Nephron (organoid): Measurements from ENCODE around the gene AXL.

Source experiments
- H3K27ac Mint-ChIP-seq, 3 experiments: 2 replicates each; pipeline ENCODE4 v1.8.0; 2020; ENCODE audit warnings: mixed read lengths in 3 of 3, mild to moderate bottlenecking in 2 of 3, moderate library complexity in 1 of 3
- H3K27me3 Mint-ChIP-seq: 2 replicates; pipeline ENCODE4 v1.8.0; 2021; ENCODE audit warnings: low read depth, mild to moderate bottlenecking, moderate library complexity, mixed read lengths
- H3K36me3 Mint-ChIP-seq: 2 replicates; pipeline ENCODE4 v1.8.0; 2020; ENCODE audit warnings: low read depth, mixed read lengths
- H3K4me1 Mint-ChIP-seq: 2 replicates; pipeline ENCODE4 v1.8.0; 2020; ENCODE audit warnings: mixed read lengths
- H3K4me3 Mint-ChIP-seq, 3 experiments: 2 replicates each; pipeline ENCODE4 v1.8.0; 2020; ENCODE audit warnings: mild to moderate bottlenecking in 3 of 3, mixed read lengths in 3 of 3, moderate library complexity in 2 of 3
- H3K9me3 Mint-ChIP-seq: 2 replicates; pipeline ENCODE4 v1.8.0; 2020; ENCODE audit warnings: mixed read lengths
- TF ChIP-seq, protein P1 (sequence below), 3 experiments: fragments of 200-600 bp; sonication (generic); IDR thresholded peaks; one replicate each; pipeline ENCODE4 v1.5.0; 2021; ENCODE audit warnings: antibody characterized with exemption in 3 of 3; ENCODE audit not compliant: unreplicated experiment in 3 of 3

Gene AXL

DNA sequence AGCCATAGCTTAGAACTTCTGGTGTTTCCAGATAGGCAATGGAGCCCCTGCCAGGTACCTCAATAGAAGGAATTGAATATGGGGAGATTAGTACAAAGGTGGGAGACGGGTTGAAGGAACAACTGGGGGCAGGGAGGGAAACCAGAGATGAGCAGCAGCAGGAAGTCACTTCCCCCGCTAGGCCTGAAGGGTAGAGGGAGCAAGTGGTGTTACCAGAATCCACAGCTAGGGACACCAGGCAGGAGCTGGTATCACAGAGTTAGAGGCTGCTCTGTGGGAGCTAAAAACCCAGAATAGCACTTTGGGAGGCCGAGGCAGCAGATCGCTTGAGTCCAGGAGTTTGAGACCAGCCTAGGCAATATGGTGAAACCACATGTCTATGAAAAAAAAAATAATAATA is 29.9 kb downstream of the AXL start:
- TF ChIP-seq, protein P1, sequence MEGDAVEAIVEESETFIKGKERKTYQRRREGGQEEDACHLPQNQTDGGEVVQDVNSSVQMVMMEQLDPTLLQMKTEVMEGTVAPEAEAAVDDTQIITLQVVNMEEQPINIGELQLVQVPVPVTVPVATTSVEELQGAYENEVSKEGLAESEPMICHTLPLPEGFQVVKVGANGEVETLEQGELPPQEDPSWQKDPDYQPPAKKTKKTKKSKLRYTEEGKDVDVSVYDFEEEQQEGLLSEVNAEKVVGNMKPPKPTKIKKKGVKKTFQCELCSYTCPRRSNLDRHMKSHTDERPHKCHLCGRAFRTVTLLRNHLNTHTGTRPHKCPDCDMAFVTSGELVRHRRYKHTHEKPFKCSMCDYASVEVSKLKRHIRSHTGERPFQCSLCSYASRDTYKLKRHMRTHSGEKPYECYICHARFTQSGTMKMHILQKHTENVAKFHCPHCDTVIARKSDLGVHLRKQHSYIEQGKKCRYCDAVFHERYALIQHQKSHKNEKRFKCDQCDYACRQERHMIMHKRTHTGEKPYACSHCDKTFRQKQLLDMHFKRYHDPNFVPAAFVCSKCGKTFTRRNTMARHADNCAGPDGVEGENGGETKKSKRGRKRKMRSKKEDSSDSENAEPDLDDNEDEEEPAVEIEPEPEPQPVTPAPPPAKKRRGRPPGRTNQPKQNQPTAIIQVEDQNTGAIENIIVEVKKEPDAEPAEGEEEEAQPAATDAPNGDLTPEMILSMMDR (IDR thresholded peaks at IDR 0.05; ENCODE audit: unreplicated experiment in 3 of 3), result no peak
- H3K27me3 Mint-ChIP-seq, result no peaks in the 10 kb centered on the region
- H3K9me3 Mint-ChIP-seq, result no peaks in the 10 kb centered on the region
- H3K27ac Mint-ChIP-seq, result no peak overlapping the region
- no peak overlapping the region for H3K4me3 Mint-ChIP-seq
- peaks cover 62% of the 10 kb centered on the region for H3K36me3 Mint-ChIP-seq
- no peaks in the 10 kb centered on the region for H3K4me1 Mint-ChIP-seq

DNA sequence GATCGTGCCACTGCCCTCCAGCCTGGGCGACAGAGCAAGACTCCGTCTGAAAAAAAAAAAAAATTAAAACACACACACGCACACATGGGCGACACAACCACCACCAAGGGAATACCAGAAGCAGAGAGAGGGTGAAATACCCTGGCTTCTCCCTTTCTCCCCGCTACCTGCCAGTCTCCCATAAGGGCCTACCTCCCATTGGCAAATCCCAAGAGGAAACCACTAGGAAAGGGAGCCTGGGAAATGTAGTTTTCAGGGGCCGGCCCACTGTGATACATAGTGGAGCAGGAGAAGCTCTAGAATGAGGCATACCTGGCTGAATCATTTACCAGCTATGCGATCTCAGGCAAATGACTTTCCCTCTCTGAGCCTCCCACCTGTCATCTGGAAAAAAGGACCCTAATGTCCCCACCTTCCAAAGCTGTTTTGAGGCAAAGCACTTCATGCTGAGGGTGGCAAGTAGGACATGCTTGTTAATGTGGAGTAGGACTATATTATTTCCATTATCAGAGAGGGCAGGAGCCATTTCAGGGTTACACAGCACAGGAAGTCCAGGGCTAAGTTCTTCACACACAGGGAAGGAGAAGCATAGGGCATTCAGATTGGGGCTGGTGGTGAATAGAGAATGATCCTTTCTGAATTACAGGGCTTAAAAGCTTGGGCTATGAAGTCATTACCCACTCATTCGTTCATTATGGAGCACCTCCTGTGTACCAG is 30.8 kb downstream of the AXL start:
- H3K27me3 Mint-ChIP-seq, result no peaks in the 10 kb centered on the region
- no peak overlapping the region for H3K27ac Mint-ChIP-seq

GRCh38 chr19:41253660-41254059 is 34.6 kb downstream of the AXL start:
- H3K9me3 Mint-ChIP-seq, result no peaks in the 10 kb centered on the region
- H3K27me3 Mint-ChIP-seq, result no peaks in the 10 kb centered on the region
- H3K36me3 Mint-ChIP-seq, result peaks cover 63% of the 10 kb centered on the region
- H3K27ac Mint-ChIP-seq, result no peak overlapping the region
- TF ChIP-seq, protein P1 (IDR thresholded peaks at IDR 0.05; ENCODE audit: unreplicated experiment in 3 of 3), result no peak
- no peaks in the 10 kb centered on the region for H3K4me1 Mint-ChIP-seq
- H3K4me3 Mint-ChIP-seq, result no peak overlapping the region

More for the DNA sequence above, 30.8 kb downstream of the AXL start:
- Mint-ChIP-seq H3K36me3 (peaks cover 59% of the 10 kb centered on the region), H3K4me3 (no peak overlapping the region), H3K9me3 (no peaks in the 10 kb centered on the region), H3K4me1 (no peaks in the 10 kb centered on the region)
- TF ChIP-seq, protein P1 (IDR thresholded peaks at IDR 0.05; ENCODE audit: unreplicated experiment in 3 of 3), result no peak

DNA sequence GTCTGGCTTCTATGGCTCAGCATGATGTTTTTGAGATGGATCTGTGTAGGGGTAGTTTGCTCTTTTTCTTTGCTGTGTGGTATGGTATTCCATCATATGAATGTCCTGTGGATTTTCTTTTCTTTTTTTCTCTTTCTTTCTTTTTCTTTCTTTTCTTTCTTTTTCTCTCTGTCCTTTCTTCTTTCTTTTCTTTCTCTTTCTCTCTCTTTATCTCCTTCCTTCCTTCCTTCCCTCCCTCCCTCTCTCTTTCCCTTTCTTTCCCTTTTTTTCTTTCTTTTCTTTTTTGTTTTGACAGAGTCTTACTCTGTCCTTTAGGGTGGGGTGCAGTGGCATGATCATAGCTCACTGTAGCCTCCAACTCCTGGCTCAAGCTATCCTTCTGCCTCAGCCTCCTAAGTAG is 36.1 kb downstream of the AXL start:
- no peaks in the 10 kb centered on the region for H3K4me1 Mint-ChIP-seq
- TF ChIP-seq, protein P1 (IDR thresholded peaks at IDR 0.05; ENCODE audit: unreplicated experiment in 3 of 3), result no peak
- H3K36me3 Mint-ChIP-seq, result peaks cover 67% of the 10 kb centered on the region
- H3K27ac Mint-ChIP-seq, result no peak overlapping the region
- no peaks in the 10 kb centered on the region for H3K27me3 Mint-ChIP-seq
- no peaks in the 10 kb centered on the region for H3K9me3 Mint-ChIP-seq
- H3K4me3 Mint-ChIP-seq, result no peak overlapping the region

DNA sequence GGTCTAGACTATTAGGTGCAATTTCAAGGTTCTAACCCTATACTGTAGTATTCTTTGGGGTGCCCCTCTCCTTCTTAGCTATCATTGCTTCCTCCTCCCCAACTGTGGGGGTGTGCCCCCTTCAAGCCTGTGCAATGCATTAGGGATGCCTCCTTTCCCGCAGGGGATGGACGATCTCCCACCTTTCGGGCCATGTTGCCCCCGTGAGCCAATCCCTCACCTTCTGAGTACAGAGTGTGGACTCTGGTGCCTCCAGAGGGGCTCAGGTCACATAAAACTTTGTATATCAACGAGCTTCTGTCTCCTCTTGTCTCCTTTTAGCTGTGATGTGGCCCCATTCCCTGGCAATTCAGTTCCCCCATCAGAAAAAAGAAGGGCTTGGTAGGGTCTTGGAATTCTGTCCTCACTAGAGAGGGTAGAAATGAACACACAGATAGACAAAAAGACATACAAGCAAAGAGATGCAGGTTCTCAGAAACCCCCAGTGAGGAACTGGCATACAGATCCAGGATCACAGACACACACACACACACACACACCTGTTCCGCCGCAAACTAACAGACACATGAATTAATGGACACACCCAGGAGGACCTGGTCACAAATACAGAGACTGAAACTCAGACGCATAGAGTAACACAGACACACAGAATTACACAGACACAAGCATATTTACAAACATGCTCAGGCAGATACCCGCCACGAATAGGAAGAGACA is 42.6 kb downstream of the AXL start:
- no peaks in the 10 kb centered on the region for H3K9me3 Mint-ChIP-seq
- H3K4me1 Mint-ChIP-seq, result peaks cover 22% of the 10 kb centered on the region

More for the DNA sequence above, 42.6 kb downstream of the AXL start:
- H3K27me3 Mint-ChIP-seq, result no peaks in the 10 kb centered on the region
- TF ChIP-seq, protein P1 (IDR thresholded peaks at IDR 0.05; ENCODE audit: unreplicated experiment in 3 of 3), result no peak
- H3K36me3 Mint-ChIP-seq, result peaks cover 39% of the 10 kb centered on the region
- H3K27ac Mint-ChIP-seq, result peak overlapping the region; percentile 99 to 100 (median 100)
- peak overlapping the region; percentile 86 to 94 (median 90) for H3K4me3 Mint-ChIP-seq
